HEK293 (cell line): Measurements from ENCODE around the gene GMDS.

Source experiments
- CTCF ChIA-PET: fragments of 350-600 bp; formaldehyde crosslinking; extraction: SDS; loops from one replicate; lab custom pipeline; 2021; ENCODE audit warnings: antibody characterized with exemption; lab: Yijun Ruan, JAX
- POLR2A ChIA-PET: fragments of 300-600 bp; formaldehyde crosslinking; extraction: SDS; loops from one replicate; lab custom pipeline; 2020; ENCODE audit warnings: antibody characterized with exemption, inconsistent platforms; lab: Yijun Ruan, JAX
- H3K27ac ChIP-seq: fragments of 200-500 bp; sonication (Bioruptor generic); 2 replicates; pipeline ENCODE4 v1.5.1; 2014; ENCODE audit warnings: low read depth, low read length, control low read depth, inconsistent platforms; ENCODE audit errors: extremely low read depth
- H3K36me3 ChIP-seq, 2 experiments: fragments of 200-500 bp in 1 of 2; sonication (Bioruptor generic) in 1 of 2; 1 replicate in 1 of 2; 2 replicates in 1 of 2; pipeline ENCODE4 v1.5.1; 2014 to 2017; ENCODE audit warnings: inconsistent platforms in 2 of 2, low read length in 2 of 2; ENCODE audit not compliant: control insufficient read depth in 2 of 2, insufficient read depth in 1 of 2
- H3K4me1 ChIP-seq: fragments of 200-500 bp; sonication (Bioruptor generic); 2 replicates; pipeline ENCODE4 v1.5.1; 2014; ENCODE audit warnings: mild to moderate bottlenecking, low read length, inconsistent platforms; ENCODE audit not compliant: control insufficient read depth, insufficient read depth
- H3K4me3 ChIP-seq: 2 replicates; pipeline ENCODE4 v1.5.1; 2011; ENCODE audit warnings: low read depth, mild to moderate bottlenecking, control low read depth, low read length, moderate library complexity
- H3K9me3 ChIP-seq: fragments of 200-500 bp; sonication (Bioruptor generic); 2 replicates; pipeline ENCODE4 v1.5.1; 2014; ENCODE audit warnings: low read depth, low read length, inconsistent platforms; ENCODE audit not compliant: control insufficient read depth, insufficient read depth
- KLF1 ChIP-seq: fragments of 450-650 bp; formaldehyde crosslinking; IDR thresholded peaks from 2 replicates; pipeline ENCODE4 v1.5.1; 2016; ENCODE audit warnings: missing biosample characterization, missing genetic modification characterization
- KLF16 ChIP-seq: fragments of 450-650 bp; formaldehyde crosslinking; IDR thresholded peaks from 2 replicates; pipeline ENCODE4 v1.5.1; 2017; ENCODE audit warnings: missing biosample characterization, missing genetic modification characterization
- KLF8 ChIP-seq: fragments of 450-650 bp; formaldehyde crosslinking; IDR thresholded peaks from 2 replicates; pipeline ENCODE4 v1.5.1; 2016; ENCODE audit warnings: missing biosample characterization, missing genetic modification characterization
- OVOL3 ChIP-seq: fragments of 450-650 bp; formaldehyde crosslinking; IDR thresholded peaks from 2 replicates; pipeline ENCODE4 v1.5.1; 2016; ENCODE audit warnings: missing biosample characterization, missing genetic modification characterization
- ZFP3 ChIP-seq: fragments of 450-650 bp; formaldehyde crosslinking; IDR thresholded peaks from 2 replicates; pipeline ENCODE4 v1.5.1; 2016; ENCODE audit warnings: low read depth, missing biosample characterization, missing genetic modification characterization
- ZNF146 ChIP-seq: fragments of 450-650 bp; formaldehyde crosslinking; IDR thresholded peaks from 2 replicates; pipeline ENCODE4 v1.5.1; 2016; ENCODE audit warnings: missing biosample characterization, missing genetic modification characterization
- ZNF169 ChIP-seq: fragments of 450-650 bp; formaldehyde crosslinking; IDR thresholded peaks from 2 replicates; pipeline ENCODE4 v1.5.1; 2016; ENCODE audit warnings: missing biosample characterization, missing genetic modification characterization
- ZNF175 ChIP-seq: fragments of 450-650 bp; formaldehyde crosslinking; IDR thresholded peaks from 2 replicates; pipeline ENCODE4 v1.5.1; 2016; ENCODE audit warnings: missing biosample characterization, missing genetic modification characterization
- ZNF248 ChIP-seq: fragments of 450-650 bp; formaldehyde crosslinking; IDR thresholded peaks from 2 replicates; pipeline ENCODE4 v1.5.1; 2017; ENCODE audit warnings: missing biosample characterization, missing genetic modification characterization
- ZNF324 ChIP-seq: fragments of 450-650 bp; formaldehyde crosslinking; IDR thresholded peaks from 2 replicates; pipeline ENCODE4 v1.5.1; 2016; ENCODE audit warnings: missing biosample characterization, missing genetic modification characterization
- ZNF37A ChIP-seq: fragments of 450-650 bp; IDR thresholded peaks from 2 replicates; pipeline ENCODE4 v1.5.1; 2018; ENCODE audit warnings: missing biosample characterization, missing genetic modification characterization
- ZNF423 ChIP-seq: fragments of 450-650 bp; formaldehyde crosslinking; IDR thresholded peaks from 2 replicates; pipeline ENCODE4 v1.5.1; 2016; ENCODE audit warnings: missing biosample characterization, missing genetic modification characterization
- ZNF501 ChIP-seq: fragments of 450-650 bp; formaldehyde crosslinking; IDR thresholded peaks from 2 replicates; pipeline ENCODE4 v1.5.1; 2016; ENCODE audit warnings: missing biosample characterization, missing genetic modification characterization
- ZNF555 ChIP-seq: fragments of 450-650 bp; formaldehyde crosslinking; conservative IDR thresholded peaks from 2 replicates; pipeline ENCODE4 v1.5.1; 2017; ENCODE audit warnings: missing biosample characterization, mild to moderate bottlenecking, missing genetic modification characterization, inconsistent platforms
- ZNF561 ChIP-seq: fragments of 450-650 bp; IDR thresholded peaks from 2 replicates; pipeline ENCODE4 v1.5.1; 2018; ENCODE audit warnings: missing biosample characterization, missing genetic modification characterization, borderline replicate concordance
- ZNF623 ChIP-seq: fragments of 450-650 bp; formaldehyde crosslinking; IDR thresholded peaks from 2 replicates; pipeline ENCODE4 v1.5.1; 2016; ENCODE audit warnings: missing biosample characterization, missing genetic modification characterization
- ZNF626 ChIP-seq: fragments of 450-650 bp; sonication (Bioruptor Pico); formaldehyde crosslinking; IDR thresholded peaks from 2 replicates; pipeline ENCODE4 v1.5.1; 2018; ENCODE audit warnings: missing biosample characterization, missing genetic modification characterization, inconsistent platforms
- ZNF701 ChIP-seq: fragments of 450-650 bp; formaldehyde crosslinking; IDR thresholded peaks from 2 replicates; pipeline ENCODE4 v1.5.1; 2016; ENCODE audit warnings: missing biosample characterization, missing genetic modification characterization
- TF ChIP-seq, protein P1 (sequence below): fragments of 450-650 bp; formaldehyde crosslinking; IDR thresholded peaks from 2 replicates; pipeline ENCODE4 v1.5.1; 2016; ENCODE audit warnings: missing biosample characterization, missing genetic modification characterization
- TF ChIP-seq, protein P2 (sequence below): fragments of 450-650 bp; formaldehyde crosslinking; IDR thresholded peaks from 2 replicates; pipeline ENCODE4 v1.5.1; 2016; ENCODE audit warnings: missing biosample characterization, missing genetic modification characterization, borderline replicate concordance
- TF ChIP-seq, protein P3 (sequence below): fragments of 450-650 bp; formaldehyde crosslinking; IDR thresholded peaks from 2 replicates; pipeline ENCODE4 v1.5.1; 2017; ENCODE audit warnings: missing biosample characterization, missing genetic modification characterization
- TF ChIP-seq, protein P4 (sequence below): fragments of 450-650 bp; formaldehyde crosslinking; optimal IDR thresholded peaks from 2 replicates; pipeline ENCODE3; 2016; ENCODE audit warnings: missing biosample characterization, mild to moderate bottlenecking, missing genetic modification characterization
- TF ChIP-seq, protein P5 (sequence below): fragments of 450-650 bp; formaldehyde crosslinking; IDR thresholded peaks from 2 replicates; pipeline ENCODE4 v1.5.1; 2016; ENCODE audit warnings: missing biosample characterization, missing genetic modification characterization

Gene GMDS

DNA sequence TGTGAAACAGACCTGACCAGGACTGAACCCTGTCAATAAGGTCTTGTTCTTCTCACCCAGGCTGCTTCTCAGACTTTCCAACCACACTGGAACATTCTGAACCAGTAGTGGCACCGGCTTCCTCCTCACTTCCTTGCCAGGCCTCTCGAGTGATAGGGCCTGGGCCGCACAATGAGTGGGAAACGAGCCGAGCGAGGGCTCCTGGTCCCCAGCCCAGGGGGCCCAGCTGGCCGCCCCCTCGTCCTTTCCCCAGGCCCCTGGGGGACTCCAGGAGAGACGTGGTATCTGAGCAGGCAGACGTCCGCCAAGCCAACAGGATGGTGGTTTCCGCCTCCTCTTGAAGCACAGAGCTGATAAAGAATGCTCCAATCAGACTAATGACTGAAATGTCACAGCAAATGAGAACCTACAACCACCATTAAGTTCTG is 117.9 kb downstream of the GMDS start:
- H3K4me1 ChIP-seq, result peaks cover 3% of the 10 kb centered on the region
- H3K27ac ChIP-seq, result no peak overlapping the region
- TF ChIP-seq, protein P1, sequence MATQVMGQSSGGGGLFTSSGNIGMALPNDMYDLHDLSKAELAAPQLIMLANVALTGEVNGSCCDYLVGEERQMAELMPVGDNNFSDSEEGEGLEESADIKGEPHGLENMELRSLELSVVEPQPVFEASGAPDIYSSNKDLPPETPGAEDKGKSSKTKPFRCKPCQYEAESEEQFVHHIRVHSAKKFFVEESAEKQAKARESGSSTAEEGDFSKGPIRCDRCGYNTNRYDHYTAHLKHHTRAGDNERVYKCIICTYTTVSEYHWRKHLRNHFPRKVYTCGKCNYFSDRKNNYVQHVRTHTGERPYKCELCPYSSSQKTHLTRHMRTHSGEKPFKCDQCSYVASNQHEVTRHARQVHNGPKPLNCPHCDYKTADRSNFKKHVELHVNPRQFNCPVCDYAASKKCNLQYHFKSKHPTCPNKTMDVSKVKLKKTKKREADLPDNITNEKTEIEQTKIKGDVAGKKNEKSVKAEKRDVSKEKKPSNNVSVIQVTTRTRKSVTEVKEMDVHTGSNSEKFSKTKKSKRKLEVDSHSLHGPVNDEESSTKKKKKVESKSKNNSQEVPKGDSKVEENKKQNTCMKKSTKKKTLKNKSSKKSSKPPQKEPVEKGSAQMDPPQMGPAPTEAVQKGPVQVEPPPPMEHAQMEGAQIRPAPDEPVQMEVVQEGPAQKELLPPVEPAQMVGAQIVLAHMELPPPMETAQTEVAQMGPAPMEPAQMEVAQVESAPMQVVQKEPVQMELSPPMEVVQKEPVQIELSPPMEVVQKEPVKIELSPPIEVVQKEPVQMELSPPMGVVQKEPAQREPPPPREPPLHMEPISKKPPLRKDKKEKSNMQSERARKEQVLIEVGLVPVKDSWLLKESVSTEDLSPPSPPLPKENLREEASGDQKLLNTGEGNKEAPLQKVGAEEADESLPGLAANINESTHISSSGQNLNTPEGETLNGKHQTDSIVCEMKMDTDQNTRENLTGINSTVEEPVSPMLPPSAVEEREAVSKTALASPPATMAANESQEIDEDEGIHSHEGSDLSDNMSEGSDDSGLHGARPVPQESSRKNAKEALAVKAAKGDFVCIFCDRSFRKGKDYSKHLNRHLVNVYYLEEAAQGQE (tag by site-specific recombination), result no peak
- TF ChIP-seq ZNF175 (tag by site-specific recombination) (no peak), ZNF501 (tag by site-specific recombination) (no peak), ZNF626 (no peak)
- no peaks in the 10 kb centered on the region for H3K36me3 ChIP-seq
- ChIA-PET POLR2A (no interaction called here), CTCF (interaction anchor here (0.7 kb wide), 1 partner anchor 23 kb away, joined by 3 read pairs; no protein-coding TSS in a partner anchor)
- H3K9me3 ChIP-seq, result no peaks in the 10 kb centered on the region
- no peak overlapping the region for H3K4me3 ChIP-seq

DNA sequence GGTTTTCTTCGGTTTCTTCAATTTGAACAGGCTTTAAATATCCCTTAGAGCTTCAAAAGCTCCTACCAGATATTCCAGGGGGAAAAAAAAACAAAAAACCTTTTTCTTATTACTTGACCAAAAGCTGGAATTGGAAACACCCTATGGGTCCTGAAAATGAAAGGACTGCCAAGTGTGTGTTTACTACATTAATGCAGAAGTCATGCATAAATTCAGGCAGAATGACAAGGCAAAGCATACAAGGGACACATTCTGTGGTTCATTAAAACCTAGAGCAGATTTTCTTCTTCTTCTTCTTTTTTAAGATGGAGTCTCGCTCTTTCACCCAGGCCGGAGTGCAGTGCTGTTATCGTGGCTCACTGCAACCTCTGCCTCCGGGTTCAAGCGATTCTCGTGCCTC is 119.1 kb downstream of the GMDS start:
- ChIA-PET POLR2A (interaction anchor here (0.7 kb wide), 1 partner anchor 94 kb away, joined by 4 read pairs; no protein-coding TSS in a partner anchor), CTCF (no interaction called here)
- TF ChIP-seq, protein P2, sequence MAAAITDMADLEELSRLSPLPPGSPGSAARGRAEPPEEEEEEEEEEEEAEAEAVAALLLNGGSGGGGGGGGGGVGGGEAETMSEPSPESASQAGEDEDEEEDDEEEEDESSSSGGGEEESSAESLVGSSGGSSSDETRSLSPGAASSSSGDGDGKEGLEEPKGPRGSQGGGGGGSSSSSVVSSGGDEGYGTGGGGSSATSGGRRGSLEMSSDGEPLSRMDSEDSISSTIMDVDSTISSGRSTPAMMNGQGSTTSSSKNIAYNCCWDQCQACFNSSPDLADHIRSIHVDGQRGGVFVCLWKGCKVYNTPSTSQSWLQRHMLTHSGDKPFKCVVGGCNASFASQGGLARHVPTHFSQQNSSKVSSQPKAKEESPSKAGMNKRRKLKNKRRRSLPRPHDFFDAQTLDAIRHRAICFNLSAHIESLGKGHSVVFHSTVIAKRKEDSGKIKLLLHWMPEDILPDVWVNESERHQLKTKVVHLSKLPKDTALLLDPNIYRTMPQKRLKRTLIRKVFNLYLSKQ (tag by site-specific recombination), result no peak
- TF ChIP-seq ZNF324 (tag by site-specific recombination) (no peak), KLF1 (tag by site-specific recombination) (no peak), KLF16 (tag by site-specific recombination) (no peak), KLF8 (tag by site-specific recombination) (no peak), ZNF701 (no peak), OVOL3 (tag by site-specific recombination) (no peak), ZFP3 (tag by site-specific recombination) (no peak), ZNF146 (tag by site-specific recombination) (no peak), ZNF37A (tag by site-specific recombination) (no peak), ZNF623 (tag by site-specific recombination) (no peak), ZNF169 (tag by site-specific recombination) (no peak), ZNF248 (tag by site-specific recombination) (no peak), ZNF423 (tag by site-specific recombination) (no peak), ZNF555 (tag by site-specific recombination) (no peak), ZNF561 (tag by site-specific recombination) (no peak)
- TF ChIP-seq, protein P3, sequence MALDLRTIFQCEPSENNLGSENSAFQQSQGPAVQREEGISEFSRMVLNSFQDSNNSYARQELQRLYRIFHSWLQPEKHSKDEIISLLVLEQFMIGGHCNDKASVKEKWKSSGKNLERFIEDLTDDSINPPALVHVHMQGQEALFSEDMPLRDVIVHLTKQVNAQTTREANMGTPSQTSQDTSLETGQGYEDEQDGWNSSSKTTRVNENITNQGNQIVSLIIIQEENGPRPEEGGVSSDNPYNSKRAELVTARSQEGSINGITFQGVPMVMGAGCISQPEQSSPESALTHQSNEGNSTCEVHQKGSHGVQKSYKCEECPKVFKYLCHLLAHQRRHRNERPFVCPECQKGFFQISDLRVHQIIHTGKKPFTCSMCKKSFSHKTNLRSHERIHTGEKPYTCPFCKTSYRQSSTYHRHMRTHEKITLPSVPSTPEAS (tag by site-specific recombination), result no peak
- TF ChIP-seq, protein P4, sequence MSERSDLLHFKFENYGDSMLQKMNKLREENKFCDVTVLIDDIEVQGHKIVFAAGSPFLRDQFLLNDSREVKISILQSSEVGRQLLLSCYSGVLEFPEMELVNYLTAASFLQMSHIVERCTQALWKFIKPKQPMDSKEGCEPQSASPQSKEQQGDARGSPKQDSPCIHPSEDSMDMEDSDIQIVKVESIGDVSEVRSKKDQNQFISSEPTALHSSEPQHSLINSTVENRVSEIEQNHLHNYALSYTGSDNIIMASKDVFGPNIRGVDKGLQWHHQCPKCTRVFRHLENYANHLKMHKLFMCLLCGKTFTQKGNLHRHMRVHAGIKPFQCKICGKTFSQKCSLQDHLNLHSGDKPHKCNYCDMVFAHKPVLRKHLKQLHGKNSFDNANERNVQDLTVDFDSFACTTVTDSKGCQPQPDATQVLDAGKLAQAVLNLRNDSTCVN, result no peak
- TF ChIP-seq, protein P5, sequence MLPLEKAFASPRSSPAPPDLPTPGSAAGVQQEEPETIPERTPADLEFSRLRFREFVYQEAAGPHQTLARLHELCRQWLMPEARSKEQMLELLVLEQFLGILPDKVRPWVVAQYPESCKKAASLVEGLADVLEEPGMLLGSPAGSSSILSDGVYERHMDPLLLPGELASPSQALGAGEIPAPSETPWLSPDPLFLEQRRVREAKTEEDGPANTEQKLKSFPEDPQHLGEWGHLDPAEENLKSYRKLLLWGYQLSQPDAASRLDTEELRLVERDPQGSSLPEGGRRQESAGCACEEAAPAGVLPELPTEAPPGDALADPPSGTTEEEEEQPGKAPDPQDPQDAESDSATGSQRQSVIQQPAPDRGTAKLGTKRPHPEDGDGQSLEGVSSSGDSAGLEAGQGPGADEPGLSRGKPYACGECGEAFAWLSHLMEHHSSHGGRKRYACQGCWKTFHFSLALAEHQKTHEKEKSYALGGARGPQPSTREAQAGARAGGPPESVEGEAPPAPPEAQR, result no peak
- TF ChIP-seq, all 188 proteins: peak for 0

More for the DNA sequence above, 119.1 kb downstream of the GMDS start:
- no peaks in the 10 kb centered on the region for H3K9me3 ChIP-seq
- no peak overlapping the region for H3K4me3 ChIP-seq
- no peaks in the 10 kb centered on the region for H3K36me3 ChIP-seq
- H3K4me1 ChIP-seq, result no peaks in the 10 kb centered on the region
- no peak overlapping the region for H3K27ac ChIP-seq
